Fibroblast of pulmonary artery (primary cell): Measurements from ENCODE around the gene TAF8.

Experiments used
- DNase-seq: peaks from one replicate; pipeline ENCODE4 v3.0.0-alpha.2; 2010; ENCODE audit warnings: low read depth
- H3K4me3 ChIP-seq: replicated peaks from 2 replicates; pipeline ENCODE4 v1.5.1; 2011; ENCODE audit warnings: low read depth, mild to moderate bottlenecking, control low read depth, low read length, moderate library complexity
- CTCF ChIP-seq: IDR thresholded peaks from 2 replicates; pipeline ENCODE4 v1.5.1; 2011; ENCODE audit warnings: mild to moderate bottlenecking, control low read depth, low read length, inconsistent platforms; ENCODE audit errors: missing control alignments

The TAF8 gene

GRCh38 chr6:42105156-42105648 lies 54.9 kb downstream of the TAF8 start:
- no peak for TF ChIP-seq CTCF
- no peak overlapping the region for H3K4me3 ChIP-seq
- DNase-seq, result no peak

- H3K4me3 ChIP-seq, result no peak overlapping the region
- TF ChIP-seq CTCF, result no peak
- no peak for DNase-seq
Observed at GRCh38 chr6:42105709-42106108, 55.4 kb downstream of the TAF8 start.

- TF ChIP-seq CTCF, result no peak
- no peak overlapping the region for H3K4me3 ChIP-seq
- no peak for DNase-seq
Observed at GRCh38 chr6:42106112-42107023, 56.0 kb downstream of the TAF8 start.

- no peak overlapping the region for H3K4me3 ChIP-seq
- no peak for TF ChIP-seq CTCF
- no peak for DNase-seq
Observed at GRCh38 chr6:42108071-42108470, 57.7 kb downstream of the TAF8 start.

- DNase-seq, result no peak
- TF ChIP-seq CTCF, result no peak
- H3K4me3 ChIP-seq, result no peak overlapping the region
Observed at GRCh38 chr6:42110683-42111082, 60.4 kb downstream of the TAF8 start.

- no peak overlapping the region for H3K4me3 ChIP-seq
- TF ChIP-seq CTCF, result no peak
- DNase-seq, result no peak
Observed at GRCh38 chr6:42112351-42112750, 62.0 kb downstream of the TAF8 start.
